ENCODE results near the gene ASTN2.

Gene ASTN2

GRCh38 chr9:117278020-117278419 lies 136.8 kb downstream of the ASTN2 start:
- H3K36me3 ChIP-seq (ENCODE audit: control insufficient read depth, insufficient read depth, low read length) = no peaks in the 10 kb centered on the region
- H3K27me3 ChIP-seq (replicated peaks; ENCODE audit: control insufficient read depth, insufficient read depth, low read length) = no peaks in the 10 kb centered on the region; the same call in 1 of the 2 replicates
- H3K4me3 ChIP-seq (replicated peaks; ENCODE audit: low read depth, low read length) = no peak overlapping the region
- no peak for DNase-seq (ENCODE audit: extremely low read depth, insufficient read length)
- no peak for TF ChIP-seq CTCF (IDR thresholded peaks at IDR 0.05; ENCODE audit: insufficient read depth, low read length, poor library complexity, severe bottlenecking)

GRCh38 chr9:117276444-117276843 lies 138.4 kb downstream of the ASTN2 start:
- DNase-seq (ENCODE audit: extremely low read depth, insufficient read length) = no peak
- no peak for TF ChIP-seq CTCF (IDR thresholded peaks at IDR 0.05; ENCODE audit: insufficient read depth, low read length, poor library complexity, severe bottlenecking)
- H3K4me3 ChIP-seq (replicated peaks; ENCODE audit: low read depth, low read length) = no peak overlapping the region
- no peaks in the 10 kb centered on the region for H3K36me3 ChIP-seq (ENCODE audit: control insufficient read depth, insufficient read depth, low read length)
- no peaks in the 10 kb centered on the region for H3K27me3 ChIP-seq (replicated peaks; ENCODE audit: control insufficient read depth, insufficient read depth, low read length)

- DNase-seq (ENCODE audit: extremely low read depth, insufficient read length) = no peak
- no peak for TF ChIP-seq CTCF (IDR thresholded peaks at IDR 0.05; ENCODE audit: insufficient read depth, low read length, poor library complexity, severe bottlenecking)
- Histone ChIP-seq H3K4me3 (replicated peaks; ENCODE audit: low read depth, low read length) (no peak overlapping the region), H3K36me3 (ENCODE audit: control insufficient read depth, insufficient read depth, low read length) (no peaks in the 10 kb centered on the region), H3K27me3 (replicated peaks; ENCODE audit: control insufficient read depth, insufficient read depth, low read length) (no peaks in the 10 kb centered on the region)
Observed at GRCh38 chr9:117273612-117274011, 141.2 kb downstream of the ASTN2 start.

GRCh38 chr9:117268847-117269446 lies 145.9 kb downstream of the ASTN2 start:
- H3K27me3 ChIP-seq (replicated peaks; ENCODE audit: control insufficient read depth, insufficient read depth, low read length) = no peaks in the 10 kb centered on the region
- no peak for DNase-seq (ENCODE audit: extremely low read depth, insufficient read length)

GRCh38 chr9:117266855-117267497 lies 147.9 kb downstream of the ASTN2 start:
- no peaks in the 10 kb centered on the region for H3K36me3 ChIP-seq (ENCODE audit: control insufficient read depth, insufficient read depth, low read length)
- DNase-seq (ENCODE audit: extremely low read depth, insufficient read length) = no peak
- TF ChIP-seq CTCF (IDR thresholded peaks at IDR 0.05; ENCODE audit: insufficient read depth, low read length, poor library complexity, severe bottlenecking) = no peak
- H3K4me3 ChIP-seq (replicated peaks; ENCODE audit: low read depth, low read length) = no peak overlapping the region
- H3K27me3 ChIP-seq (replicated peaks; ENCODE audit: control insufficient read depth, insufficient read depth, low read length) = no peaks in the 10 kb centered on the region; the same call in 1 of the 2 replicates

More at GRCh38 chr9:117268847-117269446, 145.9 kb downstream of the ASTN2 start:
- H3K4me3 ChIP-seq (replicated peaks; ENCODE audit: low read depth, low read length) = no peak overlapping the region
- no peak for TF ChIP-seq CTCF (IDR thresholded peaks at IDR 0.05; ENCODE audit: insufficient read depth, low read length, poor library complexity, severe bottlenecking)
- H3K36me3 ChIP-seq (ENCODE audit: control insufficient read depth, insufficient read depth, low read length) = no peaks in the 10 kb centered on the region

All from GM06990 (cell line).